Testis (tissue), 2 donors: ENCODE data around the gene TNFSF8.

Source experiments
- CTCF ChIP-seq, 3 experiments: fragments of 450-650 bp in 2 of 3; fragments of 200-600 bp in 1 of 3; sonication (generic) in 1 of 3; IDR thresholded peaks; one replicate each; pipeline ENCODE4 v1.5.1; 2016 to 2019; ENCODE audit warnings: antibody characterized with exemption in 3 of 3, mild to moderate bottlenecking in 2 of 3, moderate library complexity in 1 of 3
- POLR2A ChIP-seq: fragments of 450-650 bp; IDR thresholded peaks from one replicate; pipeline ENCODE4 v1.6.1; 2017; ENCODE audit warnings: antibody characterized with exemption, mild to moderate bottlenecking, moderate library complexity

- no peak for TF ChIP-seq CTCF (IDR thresholded peaks at IDR 0.05)
- no peak for TF ChIP-seq POLR2A
Observed at GRCh38 chr9:114888607-114889006, 41.8 kb downstream of the TNFSF8 start.
